Measurements from ENCODE around the gene FBN2.

The FBN2 gene

DNA sequence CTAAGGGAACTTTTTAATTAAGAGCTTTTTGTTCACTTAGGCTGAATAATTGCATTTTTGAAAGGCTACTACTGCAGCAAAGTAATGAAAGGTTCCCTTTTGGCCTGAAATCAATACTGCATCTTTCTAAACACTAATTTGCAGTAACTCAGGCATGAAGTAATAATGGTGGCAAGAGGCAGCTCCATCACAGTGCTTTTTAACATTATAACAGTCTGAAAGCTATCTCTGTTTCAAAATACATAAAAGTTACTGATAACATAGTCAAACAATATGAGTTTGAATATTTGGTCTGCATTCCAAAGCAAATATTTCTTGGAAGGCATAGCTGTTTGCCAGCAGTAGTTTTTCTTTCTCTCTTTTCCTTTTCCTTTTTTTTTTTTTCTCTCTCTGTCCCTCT, 113.4 kb downstream of the FBN2 start:
- H3K4me3 ChIP-seq (ENCODE audit: low read depth, low read length) = no peak overlapping the region
- DNase-seq (ENCODE audit: low read depth) = no peak
- TF ChIP-seq POLR2A (IDR thresholded peaks at IDR 0.05; ENCODE audit: extremely low read depth, insufficient read length) (no peak), MYC (IDR thresholded peaks at IDR 0.05; ENCODE audit: low read depth, low read length) (no peak), CTCF (IDR thresholded peaks at IDR 0.05; ENCODE audit: low read depth, low read length) (no peak)
- TF ChIP-seq, protein P1, sequence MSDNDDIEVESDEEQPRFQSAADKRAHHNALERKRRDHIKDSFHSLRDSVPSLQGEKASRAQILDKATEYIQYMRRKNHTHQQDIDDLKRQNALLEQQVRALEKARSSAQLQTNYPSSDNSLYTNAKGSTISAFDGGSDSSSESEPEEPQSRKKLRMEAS (IDR thresholded peaks at IDR 0.05; ENCODE audit: low read depth, low read length) = no peak

GRCh38 chr5:128422612-128423011, 115.4 kb downstream of the FBN2 start:
- no peak for DNase-seq (ENCODE audit: low read depth)
- TF ChIP-seq POLR2A (IDR thresholded peaks at IDR 0.05; ENCODE audit: extremely low read depth, insufficient read length) (no peak), CTCF (IDR thresholded peaks at IDR 0.05; ENCODE audit: low read depth, low read length) (no peak), MYC (IDR thresholded peaks at IDR 0.05; ENCODE audit: low read depth, low read length) (no peak)
- TF ChIP-seq, protein P1 (IDR thresholded peaks at IDR 0.05; ENCODE audit: low read depth, low read length) = no peak
- H3K4me3 ChIP-seq (ENCODE audit: low read depth, low read length) = no peak overlapping the region

- TF ChIP-seq MYC (IDR thresholded peaks at IDR 0.05; ENCODE audit: low read depth, low read length) = no peak
- TF ChIP-seq POLR2A (IDR thresholded peaks at IDR 0.05; ENCODE audit: extremely low read depth, insufficient read length) = no peak
- TF ChIP-seq, protein P1 (IDR thresholded peaks at IDR 0.05; ENCODE audit: low read depth, low read length) = no peak
- no peak for TF ChIP-seq CTCF (IDR thresholded peaks at IDR 0.05; ENCODE audit: low read depth, low read length)
- H3K4me3 ChIP-seq (ENCODE audit: low read depth, low read length) = no peak overlapping the region
- no peak for DNase-seq (ENCODE audit: low read depth)
These were observed 123.6 kb downstream of the FBN2 start for GRCh38 chr5:128414469-128414868.

- TF ChIP-seq, protein P1 (IDR thresholded peaks at IDR 0.05; ENCODE audit: low read depth, low read length) = no peak
- no peak for TF ChIP-seq POLR2A (IDR thresholded peaks at IDR 0.05; ENCODE audit: extremely low read depth, insufficient read length)
- TF ChIP-seq CTCF (IDR thresholded peaks at IDR 0.05; ENCODE audit: low read depth, low read length) = no peak
- no peak for TF ChIP-seq MYC (IDR thresholded peaks at IDR 0.05; ENCODE audit: low read depth, low read length)
- H3K4me3 ChIP-seq (ENCODE audit: low read depth, low read length) = no peak overlapping the region
- no peak for DNase-seq (ENCODE audit: low read depth)
These were observed 124.7 kb downstream of the FBN2 start for GRCh38 chr5:128413356-128413755.

- DNase-seq (ENCODE audit: low read depth) = no peak
- no peak for TF ChIP-seq MYC (IDR thresholded peaks at IDR 0.05; ENCODE audit: low read depth, low read length)
- no peak for TF ChIP-seq POLR2A (IDR thresholded peaks at IDR 0.05; ENCODE audit: extremely low read depth, insufficient read length)
- TF ChIP-seq, protein P1 (IDR thresholded peaks at IDR 0.05; ENCODE audit: low read depth, low read length) = no peak
- TF ChIP-seq CTCF (IDR thresholded peaks at IDR 0.05; ENCODE audit: low read depth, low read length) = no peak
- no peak overlapping the region for H3K4me3 ChIP-seq (ENCODE audit: low read depth, low read length)
These were observed 125.7 kb downstream of the FBN2 start for GRCh38 chr5:128412145-128412930.
